ENCODE results near the gene UBAC1.

Gene UBAC1, protein sequence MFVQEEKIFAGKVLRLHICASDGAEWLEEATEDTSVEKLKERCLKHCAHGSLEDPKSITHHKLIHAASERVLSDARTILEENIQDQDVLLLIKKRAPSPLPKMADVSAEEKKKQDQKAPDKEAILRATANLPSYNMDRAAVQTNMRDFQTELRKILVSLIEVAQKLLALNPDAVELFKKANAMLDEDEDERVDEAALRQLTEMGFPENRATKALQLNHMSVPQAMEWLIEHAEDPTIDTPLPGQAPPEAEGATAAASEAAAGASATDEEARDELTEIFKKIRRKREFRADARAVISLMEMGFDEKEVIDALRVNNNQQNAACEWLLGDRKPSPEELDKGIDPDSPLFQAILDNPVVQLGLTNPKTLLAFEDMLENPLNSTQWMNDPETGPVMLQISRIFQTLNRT

DNA sequence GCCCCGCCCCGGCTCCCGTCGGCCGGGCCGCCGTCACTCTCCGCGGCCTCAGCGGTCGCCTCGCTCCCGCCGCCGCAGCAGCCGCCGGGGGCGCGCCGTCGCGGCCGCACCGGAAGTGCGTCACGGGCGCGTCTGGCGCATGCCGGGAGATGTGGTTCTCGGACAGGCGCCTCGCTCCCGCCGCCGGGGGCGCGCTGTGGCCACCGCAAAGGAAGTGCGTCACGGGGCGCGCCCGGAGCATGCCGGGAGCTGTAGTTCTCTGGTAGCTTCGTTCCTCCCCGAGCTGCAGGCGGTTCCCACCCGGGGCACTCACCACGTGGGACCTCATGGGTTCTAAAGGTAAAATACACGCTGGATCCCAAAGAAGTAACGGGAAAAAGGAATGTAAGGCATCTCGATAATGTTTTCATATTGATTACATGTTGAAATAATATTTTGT lies at the start of gene UBAC1:
Gene UBAC1, minus strand, starts transcription at position 97 of the 439 bp plus-strand sequence. CDS start 211 bp downstream, outside the sequence.
- peak; percentile 90 for DNase-seq (ENCODE audit: low read depth)

DNA sequence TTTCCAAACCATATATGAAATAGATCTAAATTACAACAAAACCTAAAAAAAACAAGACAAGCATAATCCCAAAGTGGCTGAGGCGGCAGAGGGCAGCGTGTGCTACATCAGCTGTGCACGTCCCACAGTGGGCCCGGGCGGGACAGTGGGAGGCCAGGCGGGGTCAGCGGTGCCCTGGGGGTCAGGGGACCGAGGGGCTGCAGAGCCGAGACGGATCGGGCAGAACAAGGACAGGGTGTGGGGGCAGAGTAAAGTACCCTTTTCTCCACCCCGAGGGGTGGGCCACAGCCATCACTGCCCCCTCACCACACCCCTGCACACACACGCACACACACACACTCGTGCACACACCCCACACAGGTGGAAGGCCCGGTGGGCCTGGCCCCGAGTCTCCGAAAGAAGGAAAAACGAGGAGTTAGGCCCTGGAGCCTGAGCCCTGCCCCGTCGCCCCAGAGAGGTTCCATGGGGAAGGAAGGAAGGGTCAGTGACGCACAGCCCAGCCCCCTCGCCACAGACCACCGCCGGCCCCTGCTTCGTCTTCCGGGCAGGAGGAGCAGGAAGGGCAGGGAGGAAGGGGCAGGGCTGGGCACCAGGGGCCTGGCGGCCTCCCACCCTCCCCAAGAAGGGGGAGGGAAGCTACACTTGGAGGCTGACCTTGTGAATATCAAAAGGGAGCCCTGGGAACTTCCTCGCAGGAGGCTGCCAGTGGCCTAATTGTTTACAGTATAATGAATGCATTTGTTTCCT lies 49.6 kb upstream of the UBAC1 start:
- DNase-seq (ENCODE audit: low read depth), result no peak

DNA sequence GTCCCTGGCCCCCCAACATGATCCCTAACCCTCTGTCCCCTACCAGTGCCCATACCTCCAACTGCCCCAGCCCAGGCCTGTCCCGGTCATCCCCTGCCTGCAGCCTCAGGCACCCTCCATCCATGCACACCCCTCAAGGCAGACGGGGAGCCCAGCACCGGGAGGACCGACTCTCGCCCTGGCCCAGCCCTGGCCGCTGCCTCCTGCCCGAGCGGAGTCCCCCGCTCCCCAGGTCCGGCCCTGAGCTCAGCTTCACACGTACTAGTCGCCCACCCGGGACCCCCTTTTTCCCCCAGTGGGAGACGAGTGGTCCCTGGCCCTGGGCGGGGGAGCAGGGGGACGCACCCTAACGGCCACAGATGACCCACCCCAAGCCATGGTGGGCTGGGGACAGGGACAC lies 49.0 kb upstream of the UBAC1 start:
- DNase-seq (ENCODE audit: low read depth), result no peak

DNA sequence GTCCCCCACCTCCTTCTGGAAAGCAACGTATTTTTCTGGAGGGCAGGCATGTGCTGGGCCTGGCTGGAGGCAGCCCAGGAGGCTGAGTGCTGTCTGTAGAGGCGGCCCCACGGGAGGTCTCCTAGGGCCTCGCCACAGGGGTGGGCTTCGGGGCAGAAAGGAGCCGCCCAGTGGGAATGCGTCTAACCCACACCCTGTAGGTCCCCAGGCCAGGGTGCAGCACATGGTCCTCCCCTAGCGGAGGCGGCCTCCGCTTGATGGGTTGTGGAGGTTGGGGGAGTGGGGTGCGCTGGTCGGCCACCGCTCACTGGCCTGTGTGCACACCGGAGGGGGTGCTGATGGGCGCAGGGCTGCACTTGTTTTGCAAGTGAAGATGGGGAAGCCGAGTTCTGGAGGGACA lies 48.3 kb upstream of the UBAC1 start:
- no peak for DNase-seq (ENCODE audit: low read depth)

DNA sequence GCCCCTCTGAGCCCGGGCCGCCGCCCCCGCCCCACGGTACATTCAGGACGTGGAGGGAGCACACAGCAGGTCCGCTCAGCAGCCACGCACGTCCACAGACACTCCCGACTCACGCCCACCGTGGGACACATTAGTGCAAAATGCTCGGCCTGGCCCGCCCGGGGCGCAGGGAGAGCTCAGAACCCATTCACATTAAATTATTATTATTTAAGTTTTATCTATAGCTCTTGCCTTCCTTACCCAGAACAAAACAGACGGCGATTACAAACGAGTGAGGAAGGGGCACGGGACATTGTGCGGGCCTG lies 47.5 kb upstream of the UBAC1 start:
- DNase-seq (ENCODE audit: low read depth), result no peak

DNA sequence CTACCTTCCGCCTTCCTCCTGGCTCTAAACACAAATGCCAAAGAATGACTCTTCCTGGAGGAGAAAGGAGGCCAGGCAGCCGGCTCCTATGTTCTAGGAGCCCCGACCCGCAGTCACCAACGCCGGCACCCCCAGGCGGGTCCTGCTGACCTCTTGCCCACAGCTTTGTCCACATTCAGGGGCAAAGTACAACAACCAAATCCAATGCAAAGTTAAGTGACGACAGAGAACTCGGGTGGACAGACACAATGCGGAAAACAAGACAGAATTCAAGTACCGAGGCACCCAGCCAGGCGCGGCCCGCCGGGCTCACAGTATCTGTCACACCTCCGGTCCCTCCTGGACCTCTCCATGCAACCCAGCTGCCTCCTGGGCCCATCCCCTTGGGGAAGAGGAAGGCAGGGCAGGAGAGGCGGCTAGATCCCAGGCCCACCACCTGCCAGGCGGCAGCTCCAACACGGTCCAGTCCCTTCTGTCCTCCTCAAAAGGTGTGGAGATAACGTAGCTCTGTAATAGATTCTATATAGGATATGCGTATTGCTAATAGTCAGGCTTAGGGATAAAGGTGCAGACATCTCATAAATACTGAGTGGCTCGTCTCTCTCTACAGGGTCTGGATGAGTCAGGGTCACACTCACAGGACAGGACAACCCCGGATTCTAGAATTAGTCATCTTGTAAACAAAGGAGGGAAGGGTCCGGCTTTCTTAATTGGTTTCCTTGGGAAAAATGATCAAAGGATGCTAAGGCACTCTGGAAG lies 46.9 kb upstream of the UBAC1 start:
- DNase-seq (ENCODE audit: low read depth), result no peak

DNA sequence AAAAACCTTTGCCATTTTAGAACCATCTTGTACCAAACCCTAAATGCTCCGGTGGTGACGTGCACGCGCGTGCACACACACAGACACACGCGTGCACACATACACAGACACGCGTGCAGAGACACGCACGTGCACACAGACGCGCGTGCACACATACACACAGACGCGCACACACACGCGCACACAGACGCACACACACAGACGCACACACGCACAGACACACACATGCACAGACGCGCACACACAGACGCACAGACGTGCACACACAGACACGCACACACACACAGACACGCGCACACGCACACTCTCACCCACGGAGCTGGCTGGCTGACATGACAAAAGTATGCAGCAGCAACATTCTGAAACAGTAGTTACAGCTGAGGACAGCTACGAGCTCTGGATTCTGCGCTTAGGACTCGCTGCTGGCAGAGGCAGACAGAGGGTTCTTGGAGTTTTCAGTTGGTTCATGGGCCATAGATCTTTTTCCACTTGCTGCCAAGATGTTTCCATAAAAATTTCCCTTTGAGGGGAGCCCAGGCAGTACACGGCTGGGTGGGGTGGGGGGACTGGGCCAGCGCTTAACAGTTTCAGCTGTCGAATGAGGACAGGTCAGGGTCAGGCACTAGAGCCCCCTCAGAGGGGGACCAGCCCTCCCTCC lies 46.2 kb upstream of the UBAC1 start:
- DNase-seq (ENCODE audit: low read depth), result no peak

DNA sequence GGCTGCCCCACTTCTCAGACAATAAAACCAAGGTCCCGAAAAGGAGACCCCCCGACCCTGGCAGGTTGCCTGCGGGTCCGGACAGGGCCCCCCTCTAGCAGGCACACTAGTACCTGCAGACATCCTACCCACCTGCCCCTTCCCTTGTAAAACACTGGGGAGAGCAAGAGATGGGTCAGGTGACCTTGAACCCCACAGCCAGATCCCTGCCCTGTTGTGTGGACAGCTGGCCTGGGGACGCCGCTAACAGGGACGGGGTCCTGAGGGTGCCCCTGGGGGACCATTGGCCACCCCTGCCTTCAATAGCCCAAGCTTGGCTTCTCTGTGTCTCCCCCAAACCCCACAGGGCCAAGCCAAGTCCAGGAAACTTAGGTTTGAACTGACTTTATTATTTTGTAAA lies 45.0 kb upstream of the UBAC1 start:
- no peak for DNase-seq (ENCODE audit: low read depth)

DNA sequence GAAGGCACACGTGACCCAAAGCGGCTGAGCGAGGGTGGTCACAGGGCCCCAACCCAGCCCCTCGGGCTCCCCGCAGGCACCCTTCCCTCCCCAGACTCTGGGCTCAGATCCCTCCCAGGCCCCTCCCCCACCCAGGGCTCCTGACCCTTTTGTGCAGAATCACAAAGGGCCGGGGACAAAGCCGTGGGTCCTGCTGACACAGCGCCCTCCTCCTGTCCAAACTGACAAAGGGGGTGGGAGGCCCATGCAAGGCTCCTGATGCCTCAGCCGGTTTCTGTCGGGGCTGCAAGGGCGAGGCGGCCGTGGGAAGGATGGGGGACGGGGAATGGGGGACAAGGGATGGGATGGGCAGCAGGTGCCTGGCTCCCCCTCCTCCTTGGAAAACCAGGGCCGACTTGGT lies 43.5 kb upstream of the UBAC1 start:
- no peak for DNase-seq (ENCODE audit: low read depth)

DNA sequence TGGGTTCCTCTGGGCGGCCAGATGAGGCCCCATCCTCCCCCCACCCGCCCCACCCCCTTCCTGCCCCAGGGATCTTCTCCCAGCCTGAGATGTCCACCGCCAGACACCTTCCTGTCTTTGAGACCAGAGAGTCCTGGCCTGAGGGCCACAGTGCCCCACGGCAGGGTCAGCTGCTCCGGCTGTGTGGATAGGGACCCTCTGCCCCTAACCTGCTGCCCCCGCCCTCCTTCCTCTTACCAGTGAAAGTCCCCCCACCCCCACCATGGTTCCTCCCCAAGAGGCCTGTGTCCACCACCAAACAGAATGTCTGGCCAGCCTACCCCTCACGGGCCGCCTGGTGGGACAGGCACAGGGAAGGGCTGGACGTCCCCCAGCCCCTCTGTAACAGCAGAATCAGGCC lies 43.0 kb upstream of the UBAC1 start:
- no peak for DNase-seq (ENCODE audit: low read depth)

DNA sequence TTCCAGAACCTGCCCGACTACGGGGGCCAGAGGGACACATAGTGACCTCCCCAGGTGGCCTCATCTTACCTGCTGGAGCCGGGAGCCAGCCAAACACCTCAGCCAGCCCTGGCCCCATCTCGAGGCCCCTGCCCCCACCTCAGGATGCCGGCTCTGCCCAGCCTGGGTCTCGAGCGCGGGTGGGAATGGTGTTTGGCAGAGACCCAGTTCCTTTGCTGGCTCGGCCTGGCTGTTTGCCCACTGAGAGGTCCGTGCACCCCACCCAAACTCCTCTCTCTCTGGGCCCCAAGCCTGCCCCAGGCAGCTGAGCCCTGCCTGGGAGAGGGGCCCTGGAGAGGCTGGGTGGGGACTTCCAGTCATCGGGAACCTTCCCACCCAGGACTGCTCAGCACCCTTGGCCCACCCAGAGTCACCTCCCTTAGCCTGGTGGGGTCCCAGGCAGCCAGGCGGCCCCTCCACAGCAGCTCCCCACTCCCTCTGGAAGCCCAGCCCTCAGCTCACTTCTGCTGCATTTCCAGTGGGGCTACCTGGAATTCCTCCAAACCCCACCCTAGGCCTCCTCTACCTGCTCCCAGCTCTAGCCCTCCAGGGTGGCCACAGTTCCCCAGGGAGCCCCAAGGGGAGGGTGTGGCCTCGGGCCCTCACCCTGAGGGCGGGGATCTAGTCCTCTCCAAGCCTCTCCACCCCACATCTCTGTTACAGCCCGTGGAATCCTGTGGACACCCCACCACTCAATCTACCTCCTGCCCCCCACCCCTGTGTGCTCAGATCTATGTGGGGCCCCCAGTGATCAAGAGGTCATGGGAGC lies 42.4 kb upstream of the UBAC1 start:
- no peak for DNase-seq (ENCODE audit: low read depth)

DNA sequence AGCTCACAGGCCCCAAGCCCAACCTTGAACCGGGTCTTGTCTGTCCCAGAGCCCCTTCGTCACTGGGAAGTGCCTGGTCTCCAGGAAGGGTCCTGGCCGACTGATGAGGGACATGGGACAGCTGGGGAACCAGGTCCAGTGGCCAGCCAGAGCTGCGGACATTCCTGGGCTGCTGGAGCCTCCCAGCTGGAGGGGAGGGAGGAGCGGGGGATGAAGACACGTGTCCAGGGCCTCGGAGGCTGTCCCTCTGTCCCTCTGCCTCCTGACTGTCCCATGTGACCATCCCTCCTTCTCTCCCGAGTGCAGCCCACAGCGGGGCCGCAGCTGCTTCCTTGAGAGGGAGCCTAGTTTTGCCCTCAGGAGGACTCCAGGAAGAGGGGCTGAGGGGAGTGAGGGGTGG lies 41.7 kb upstream of the UBAC1 start:
- no peak for DNase-seq (ENCODE audit: low read depth)

DNA sequence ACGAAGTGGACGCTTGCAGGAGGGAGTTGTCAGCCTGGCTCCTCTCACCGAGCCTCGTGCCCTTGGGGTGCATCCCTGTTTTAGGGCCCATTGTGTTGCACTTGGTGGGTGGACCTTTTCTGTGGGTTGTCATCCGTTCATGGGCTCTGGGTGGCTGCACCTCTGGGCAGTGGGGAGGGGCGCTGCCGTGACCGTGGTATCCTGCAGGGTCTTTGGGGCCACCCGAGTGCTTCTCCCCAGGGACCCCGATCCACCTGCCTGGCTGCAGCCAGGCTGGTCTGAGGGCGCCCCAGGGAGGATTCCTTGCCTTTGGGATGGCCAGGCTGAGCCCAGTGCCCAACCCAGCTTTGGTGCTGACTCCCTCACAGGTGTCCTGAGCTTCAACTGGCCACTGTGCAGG lies 41.0 kb upstream of the UBAC1 start:
- no peak for DNase-seq (ENCODE audit: low read depth)

DNA sequence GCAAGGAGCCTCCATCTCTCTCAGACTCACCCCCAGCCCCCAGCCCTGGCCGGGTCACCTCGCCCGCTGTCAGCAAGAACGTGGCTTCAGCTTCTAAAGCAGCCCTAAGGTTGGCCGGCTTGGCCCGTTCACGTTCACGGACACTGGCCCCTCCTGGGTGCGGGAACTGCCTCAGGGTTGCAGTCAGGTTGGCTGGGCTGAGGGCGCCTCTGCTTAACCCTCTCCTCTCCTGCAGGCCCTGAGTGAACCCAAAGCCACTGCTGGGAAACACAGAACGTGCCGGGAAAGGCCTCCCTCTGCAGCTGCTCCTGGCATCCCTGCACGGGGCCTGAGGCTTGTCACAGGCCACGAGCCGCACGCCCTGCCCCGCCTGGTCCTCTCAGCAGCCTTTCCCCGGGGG lies 40.1 kb upstream of the UBAC1 start:
- DNase-seq (ENCODE audit: low read depth), result no peak

DNA sequence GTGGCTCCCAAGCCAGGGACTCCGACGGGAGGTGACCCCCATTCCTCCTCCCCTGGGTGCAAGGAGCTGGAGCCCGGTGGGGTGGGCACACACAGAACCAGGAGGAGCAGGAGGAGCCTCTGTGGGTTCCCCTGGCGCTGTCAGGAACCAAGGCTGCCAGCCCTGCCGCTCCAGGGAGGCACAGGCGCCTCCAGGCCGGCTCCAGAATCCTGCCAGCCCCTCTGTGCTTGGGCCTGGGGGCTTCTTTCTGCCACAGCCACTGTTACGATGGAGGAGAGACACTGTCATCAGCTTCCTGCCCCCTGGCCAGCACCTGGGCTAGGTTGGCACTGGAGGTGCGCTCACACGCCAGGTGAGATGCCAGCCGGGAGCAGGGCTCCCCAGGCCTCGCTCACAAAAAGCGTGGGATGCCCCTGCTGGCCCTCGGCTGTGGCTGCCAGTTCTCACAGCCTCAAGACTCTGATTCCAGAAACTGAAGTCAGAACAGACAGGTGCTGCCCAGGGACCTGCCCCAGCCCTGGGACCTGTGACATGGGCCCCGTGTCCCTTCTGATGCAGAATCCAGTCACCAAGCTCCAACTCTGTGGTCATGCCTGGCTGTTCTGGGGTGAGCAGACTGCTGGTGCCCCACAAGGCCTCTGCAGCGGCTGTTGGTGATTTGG lies 37.4 kb upstream of the UBAC1 start:
- no peak for DNase-seq (ENCODE audit: low read depth)

DNA sequence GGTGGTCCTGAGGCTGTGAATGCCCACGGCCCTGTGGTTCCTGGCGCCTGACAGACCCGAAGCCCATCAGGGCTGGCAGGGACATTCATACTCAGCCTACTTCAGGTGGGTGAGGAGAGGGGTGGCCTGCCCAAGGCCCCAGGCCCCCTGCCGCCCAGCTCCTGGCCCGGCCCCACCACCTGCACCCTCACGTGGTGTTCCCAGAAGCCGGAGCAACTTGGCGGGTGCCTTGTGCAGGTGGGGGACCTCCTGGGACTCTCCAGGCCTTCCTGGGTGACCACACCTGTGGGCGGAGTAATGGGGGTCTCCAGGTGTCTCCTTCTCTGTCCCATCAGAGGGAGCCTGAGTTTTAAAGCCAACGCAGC lies 36.8 kb upstream of the UBAC1 start:
- DNase-seq (ENCODE audit: low read depth), result no peak

DNA sequence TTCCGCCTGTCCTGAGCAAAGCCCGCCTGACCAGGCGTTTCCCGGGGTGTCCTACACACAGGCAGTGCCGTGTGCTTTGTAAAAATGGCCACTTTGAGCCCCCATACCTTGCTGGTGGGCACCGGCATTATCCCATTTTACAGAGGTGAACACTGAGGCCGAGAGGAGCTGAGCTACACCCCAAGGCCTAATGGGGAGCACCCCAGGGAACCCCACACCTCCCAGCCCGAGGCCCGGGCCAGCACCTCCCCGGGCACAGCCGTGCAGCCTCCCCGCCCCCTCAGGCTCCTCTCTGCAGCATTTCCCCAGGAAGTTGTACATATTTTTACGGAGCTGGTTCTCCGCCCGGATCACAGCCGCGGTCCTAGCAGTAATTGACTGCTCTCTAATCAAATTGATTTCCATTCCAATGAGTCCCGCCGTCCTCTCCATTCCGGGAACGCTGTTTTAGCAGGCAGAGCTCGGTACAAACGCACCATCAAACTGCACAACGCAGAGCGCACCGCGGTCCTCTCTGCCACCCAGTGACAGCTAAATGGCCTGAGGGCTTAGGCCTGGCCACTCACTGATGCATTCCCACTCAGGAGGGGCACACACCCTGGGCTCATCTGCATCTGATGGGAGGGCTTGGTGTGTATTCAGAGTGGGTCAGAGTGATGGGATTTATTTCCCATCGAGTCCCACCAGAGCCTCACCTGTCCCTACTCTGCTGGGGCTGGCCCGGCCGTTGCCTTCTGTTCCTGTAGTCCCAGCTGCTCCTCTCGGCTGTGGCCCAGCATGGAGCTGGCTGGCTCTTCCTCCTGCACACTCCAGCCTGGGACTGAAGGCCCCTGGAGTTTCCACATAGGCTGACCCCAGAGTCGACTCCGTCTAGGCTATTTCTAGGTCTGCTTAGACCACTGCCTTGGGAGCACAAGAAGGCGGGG lies 36.2 kb upstream of the UBAC1 start:
- no peak for DNase-seq (ENCODE audit: low read depth)

DNA sequence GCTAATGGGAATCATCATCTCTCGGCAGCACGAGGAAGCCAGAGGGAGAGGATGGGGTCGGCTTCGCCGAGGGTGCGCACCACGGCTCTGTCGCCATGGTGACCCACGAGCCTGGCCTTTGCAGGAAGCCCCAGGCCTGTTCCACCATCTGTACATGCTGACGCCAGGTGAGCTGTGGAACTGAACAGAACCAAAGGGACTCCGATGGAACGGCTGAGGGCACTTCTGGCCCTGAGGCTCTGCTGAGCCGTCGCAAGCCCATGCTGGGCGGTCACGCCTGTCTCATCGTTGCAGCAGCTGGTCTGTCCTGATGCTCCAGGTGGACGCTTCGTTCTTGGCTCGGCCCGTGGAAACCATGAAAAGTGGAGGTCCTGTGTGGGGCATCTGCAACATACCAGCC lies 34.6 kb upstream of the UBAC1 start:
- no peak for DNase-seq (ENCODE audit: low read depth)

DNA sequence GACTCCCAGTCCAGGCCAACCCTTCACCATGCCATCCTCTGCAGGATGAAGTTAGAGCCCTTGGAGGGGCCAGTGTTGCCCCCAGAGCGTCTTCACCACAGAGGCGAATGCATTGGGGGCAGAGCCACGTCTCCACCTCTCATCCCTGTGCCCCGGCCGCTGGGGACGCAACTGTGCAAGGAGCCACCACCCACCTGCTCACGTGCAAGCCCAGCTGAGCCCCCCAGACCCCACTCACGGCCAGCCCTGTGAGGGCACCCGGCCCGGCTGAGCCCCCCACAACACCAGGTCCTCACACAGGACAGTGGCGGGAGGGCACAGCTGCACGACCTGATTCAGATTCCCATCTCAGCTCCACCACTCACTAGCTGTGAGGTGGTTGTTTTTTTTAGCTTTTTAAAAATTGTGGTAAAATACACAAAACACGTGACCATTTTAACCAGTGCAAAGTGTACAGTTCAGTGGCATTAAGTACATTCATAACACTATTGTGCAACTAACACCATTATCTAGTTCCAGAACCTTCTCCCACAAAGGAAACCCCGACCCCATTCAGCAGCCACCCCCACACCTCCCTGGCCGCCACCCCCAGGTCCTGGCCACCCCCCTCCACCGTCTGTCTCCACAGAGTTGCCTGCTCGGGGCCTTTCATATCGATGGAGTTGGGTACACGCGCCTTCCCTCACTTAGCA lies 33.5 kb upstream of the UBAC1 start:
- no peak for DNase-seq (ENCODE audit: low read depth)

All from T-helper 22 cell (primary cell).